ENCODE results near the gene FADS2. TPM values are rescaled to one million over a fixed set of nuclear protein-coding genes. Genes with fewer than 3 reads are reported as not detected.

Gene FADS2
- total and polyA plus RNA-seq, 7 experiments from 2014 or later, result 0.19 to 192 (median 2.1) TPM

GRCh38 chr11:61892085-61892370 is 63.9 kb downstream of the FADS2 start:
- Mint-ChIP-seq H3K9me3 (no peaks in the 10 kb centered on the region), H3K36me3 (no peaks in the 10 kb centered on the region), H3K27ac (peak overlapping the region in 5 of 9 donors; percentile 36 to 86 (median 73)), H3K27me3 (peaks cover 0 to 10% (median 0%) of the 10 kb centered on the region in 5 donors), H3K4me1 (peaks cover 0 to 11% (median 4%) of the 10 kb centered on the region in 7 donors), H3K4me3 (peak overlapping the region; percentile 56 to 84 (median 70))
- ChIA-PET CTCF (interaction anchor here (0.9 kb wide), 1 partner anchor 10 kb away, joined by 3 read pairs; no protein-coding TSS in a partner anchor), POLR2A (no interaction called here)
- peaks cover 9% of the 10 kb centered on the region in 2 donors for H3K4me1 ChIP-seq (ENCODE audit: control insufficient read depth in 2 of 2, insufficient read depth in 2 of 2, low read length in 2 of 2)
- H3K27me3 ChIP-seq (ENCODE audit: control insufficient read depth in 2 of 2, insufficient read depth in 2 of 2, low read length in 2 of 2), result no peaks in the 10 kb centered on the region
- H3K9me3 ChIP-seq (ENCODE audit: control insufficient read depth in 2 of 3, low read length in 3 of 3), result no peaks in the 10 kb centered on the region
- intact Hi-C loops (cut with micrococcal nuclease), result loop anchor here in 1 of 2 donors (5.0 kb wide), 1 partner anchor 65 kb away; the partner anchor contains the start of gene FADS2
- DNase-seq (peak in 2 of 9 donors; percentile 30 to 45), ATAC-seq (peak; percentile 78)
- peak overlapping the region; percentile 53 for H3K27ac ChIP-seq (ENCODE audit: low read depth, low read length)
- peak overlapping the region; percentile 55 for H3K4me3 ChIP-seq (ENCODE audit: low read length)
- H3K36me3 ChIP-seq (ENCODE audit: control insufficient read depth in 2 of 3, insufficient read depth in 3 of 3, low read length in 3 of 3), result no peaks in the 10 kb centered on the region

- Histone ChIP-seq H3K4me1 (ENCODE audit: control insufficient read depth in 2 of 2, insufficient read depth in 2 of 2, low read length in 2 of 2) (peaks cover 9% of the 10 kb centered on the region in 2 donors), H3K4me3 (ENCODE audit: low read length) (no peak overlapping the region), H3K36me3 (ENCODE audit: control insufficient read depth in 2 of 3, insufficient read depth in 3 of 3, low read length in 3 of 3) (no peaks in the 10 kb centered on the region), H3K27me3 (ENCODE audit: control insufficient read depth in 2 of 2, insufficient read depth in 2 of 2, low read length in 2 of 2) (no peaks in the 10 kb centered on the region), H3K9me3 (ENCODE audit: control insufficient read depth in 2 of 3, low read length in 3 of 3) (no peaks in the 10 kb centered on the region), H3K27ac (ENCODE audit: low read depth, low read length) (no peak overlapping the region)
- intact Hi-C loops (cut with micrococcal nuclease), result loop anchor here in 1 of 2 donors (5.0 kb wide), 1 partner anchor 67 kb away; the partner anchor contains the start of gene FADS2
- ATAC-seq (no peak), DNase-seq (no peak)
- H3K4me1 Mint-ChIP-seq, result peaks cover 0 to 11% (median 5%) of the 10 kb centered on the region in 7 donors
- no peaks in the 10 kb centered on the region for H3K36me3 Mint-ChIP-seq
- ChIA-PET CTCF (interaction anchor here (0.6 to 1.4 kb wide), 4 partner anchors 170 to 373 kb away, joined by 3 to 7 read pairs (median 6); no protein-coding TSS in a partner anchor), POLR2A (no interaction called here)
- H3K4me3 Mint-ChIP-seq, result peak overlapping the region in 1 of 10 donors; percentile 67
- no peaks in the 10 kb centered on the region for H3K9me3 Mint-ChIP-seq
- peaks cover 0 to 10% (median 0%) of the 10 kb centered on the region in 5 donors for H3K27me3 Mint-ChIP-seq
- peak overlapping the region in 3 of 9 donors; percentile 6 to 45 (median 24) for H3K27ac Mint-ChIP-seq
Observed at GRCh38 chr11:61893981-61894380, 65.9 kb downstream of the FADS2 start.

- Mint-ChIP-seq H3K27ac (no peak overlapping the region), H3K36me3 (no peaks in the 10 kb centered on the region), H3K4me1 (peaks cover 5 to 16% (median 10%) of the 10 kb centered on the region in 7 donors), H3K27me3 (peaks cover 0 to 10% (median 0%) of the 10 kb centered on the region in 5 donors), H3K9me3 (no peaks in the 10 kb centered on the region), H3K4me3 (no peak overlapping the region)
- Histone ChIP-seq H3K4me3 (ENCODE audit: low read length) (no peak overlapping the region), H3K9me3 (ENCODE audit: control insufficient read depth in 2 of 3, low read length in 3 of 3) (no peaks in the 10 kb centered on the region), H3K27me3 (ENCODE audit: control insufficient read depth in 2 of 2, insufficient read depth in 2 of 2, low read length in 2 of 2) (no peaks in the 10 kb centered on the region), H3K27ac (ENCODE audit: low read depth, low read length) (no peak overlapping the region), H3K36me3 (ENCODE audit: control insufficient read depth in 2 of 3, insufficient read depth in 3 of 3, low read length in 3 of 3) (no peaks in the 10 kb centered on the region), H3K4me1 (ENCODE audit: control insufficient read depth in 2 of 2, insufficient read depth in 2 of 2, low read length in 2 of 2) (peaks cover 11% of the 10 kb centered on the region in 2 donors)
- ATAC-seq (no peak), DNase-seq (no peak)
- intact Hi-C loops (cut with micrococcal nuclease), result loop anchor here in 1 of 2 donors (5.0 kb wide), 1 partner anchor 72 kb away; the partner anchor contains the start of gene FTH1
- CTCF ChIA-PET, result interaction anchor here (8.2 kb wide), 1 partner anchor 187 kb away, joined by 206 read pairs; no protein-coding TSS in a partner anchor
- POLR2A ChIA-PET, result interaction anchor here (0.8 kb wide), 1 partner anchor 97 kb away, joined by 3 read pairs; no protein-coding TSS in a partner anchor
Observed at GRCh38 chr11:61895046-61895717, 67.1 kb downstream of the FADS2 start.

- Histone ChIP-seq H3K9me3 (ENCODE audit: control insufficient read depth in 2 of 3, low read length in 3 of 3) (no peaks in the 10 kb centered on the region), H3K36me3 (ENCODE audit: control insufficient read depth in 2 of 3, insufficient read depth in 3 of 3, low read length in 3 of 3) (no peaks in the 10 kb centered on the region), H3K27me3 (ENCODE audit: control insufficient read depth in 2 of 2, insufficient read depth in 2 of 2, low read length in 2 of 2) (no peaks in the 10 kb centered on the region), H3K27ac (ENCODE audit: low read depth, low read length) (no peak overlapping the region), H3K4me3 (ENCODE audit: low read length) (no peak overlapping the region), H3K4me1 (ENCODE audit: control insufficient read depth in 2 of 2, insufficient read depth in 2 of 2, low read length in 2 of 2) (peaks cover 6% of the 10 kb centered on the region in 2 donors)
- intact Hi-C loops (cut with micrococcal nuclease), result loop anchor here in 1 of 2 donors (5.0 kb wide), 1 partner anchor 72 kb away; the partner anchor contains the start of gene FTH1
- Mint-ChIP-seq H3K27ac (no peak overlapping the region), H3K27me3 (peaks cover 0 to 10% (median 0%) of the 10 kb centered on the region in 5 donors), H3K36me3 (no peaks in the 10 kb centered on the region), H3K9me3 (no peaks in the 10 kb centered on the region), H3K4me1 (peaks cover 5 to 16% (median 10%) of the 10 kb centered on the region in 7 donors), H3K4me3 (no peak overlapping the region)
- ATAC-seq (no peak), DNase-seq (no peak)
- CTCF ChIA-PET, result interaction anchor here (0.8 to 8.2 kb wide), 4 partner anchors 88 to 212 kb away, joined by 3 to 206 read pairs (median 38); no protein-coding TSS in a partner anchor
- POLR2A ChIA-PET, result no interaction called here
Observed at GRCh38 chr11:61895718-61896059, 67.6 kb downstream of the FADS2 start.

- no peak overlapping the region for H3K4me3 ChIP-seq (ENCODE audit: low read length)
- POLR2A ChIA-PET, result interaction anchor here (1.3 kb wide), 1 partner anchor 185 kb away, joined by 5 read pairs; no protein-coding TSS in a partner anchor
- no peak for ATAC-seq
- H3K27me3 ChIP-seq (ENCODE audit: control insufficient read depth in 2 of 2, insufficient read depth in 2 of 2, low read length in 2 of 2), result no peaks in the 10 kb centered on the region
- no peaks in the 10 kb centered on the region for H3K36me3 ChIP-seq (ENCODE audit: control insufficient read depth in 2 of 3, insufficient read depth in 3 of 3, low read length in 3 of 3)
- H3K27ac ChIP-seq (ENCODE audit: low read depth, low read length), result no peak overlapping the region
- peaks cover 0 to 8% (median 0%) of the 10 kb centered on the region in 5 donors for H3K27me3 Mint-ChIP-seq
- intact Hi-C loops (cut with micrococcal nuclease), result loop anchor here in 1 of 2 donors (1.0 to 5.0 kb wide), 2 partner anchors 26 to 70 kb away; partner anchors contain the start of gene FTH1
- no peaks in the 10 kb centered on the region for H3K9me3 ChIP-seq (ENCODE audit: control insufficient read depth in 2 of 3, low read length in 3 of 3)
- H3K4me1 Mint-ChIP-seq, result peaks cover 4 to 12% (median 6%) of the 10 kb centered on the region in 7 donors
- no peak for DNase-seq
- H3K4me1 ChIP-seq (ENCODE audit: control insufficient read depth in 2 of 2, insufficient read depth in 2 of 2, low read length in 2 of 2), result peaks cover 4% of the 10 kb centered on the region in 2 donors
- no peak overlapping the region for H3K4me3 Mint-ChIP-seq
- no peaks in the 10 kb centered on the region for H3K9me3 Mint-ChIP-seq
- no peaks in the 10 kb centered on the region for H3K36me3 Mint-ChIP-seq
- peak overlapping the region in 2 of 9 donors; percentile 36 to 87 for H3K27ac Mint-ChIP-seq
- CTCF ChIA-PET, result interaction anchor here (0.6 to 8.2 kb wide), 8 partner anchors 8 to 211 kb away, joined by 3 to 206 read pairs (median 4); no protein-coding TSS in a partner anchor
Observed at GRCh38 chr11:61896665-61897386, 68.7 kb downstream of the FADS2 start.
